PFSK-1 (cell line): Measurements from ENCODE around the gene PKM.

Experiments used
- FOXP2 ChIP-seq: optimal IDR thresholded peaks from 2 replicates; pipeline ENCODE3; 2011; ENCODE audit warnings: borderline replicate concordance, control low read depth, inconsistent platforms; ENCODE audit not compliant: insufficient read depth; ENCODE audit errors: extremely low read length, extremely low read depth
- POLR2AphosphoS5 ChIP-seq: IDR thresholded peaks from 2 replicates; pipeline ENCODE4 v1.6.1; 2012; ENCODE audit warnings: low read depth, mild to moderate bottlenecking, control low read depth, low read length, moderate library complexity
- SIN3A ChIP-seq: IDR thresholded peaks from 2 replicates; pipeline ENCODE4 v1.6.1; 2012; ENCODE audit warnings: mild to moderate bottlenecking, low read length, moderate library complexity, borderline replicate concordance; ENCODE audit not compliant: insufficient read depth
- TAF1 ChIP-seq: IDR thresholded peaks from 2 replicates; pipeline ENCODE4 v1.6.1; 2012; ENCODE audit warnings: low read length, control low read depth, borderline replicate concordance; ENCODE audit not compliant: insufficient read depth
- TF ChIP-seq, protein P1 (sequence below), 2 experiments: IDR thresholded peaks; 2 replicates each; pipeline versions ENCODE4 v1.6.1 to v1.8.0; 2011 to 2012; ENCODE audit warnings: low read depth in 2 of 2, low read length in 2 of 2, control low read depth in 1 of 2, inconsistent platforms in 1 of 2, mild to moderate bottlenecking in 1 of 2, moderate library complexity in 1 of 2; ENCODE audit not compliant: insufficient read depth in 1 of 2

The PKM gene

DNA sequence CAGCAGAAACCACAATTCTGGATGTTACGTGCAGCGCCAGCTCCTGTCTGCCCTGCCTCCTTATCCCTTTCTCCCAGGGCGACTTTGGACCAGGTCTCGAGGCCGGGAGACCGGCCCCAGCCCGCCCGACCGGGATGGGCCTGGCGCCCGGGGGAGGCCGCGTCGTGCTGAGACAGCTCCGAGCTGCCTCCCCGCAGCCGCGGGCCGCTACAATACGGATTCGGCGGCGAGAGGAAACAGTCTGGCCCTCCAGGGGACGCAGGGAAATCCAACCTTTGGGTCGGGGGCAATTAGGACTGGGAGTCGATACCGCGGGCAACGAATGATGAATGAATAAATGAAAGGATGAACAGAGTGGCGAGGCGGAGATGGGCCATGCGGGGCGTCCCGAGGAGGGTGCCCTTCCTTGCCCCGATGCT lies 33.9 kb downstream of the PKM start:
- no peak for TF ChIP-seq POLR2AphosphoS5
- TF ChIP-seq, protein P1, sequence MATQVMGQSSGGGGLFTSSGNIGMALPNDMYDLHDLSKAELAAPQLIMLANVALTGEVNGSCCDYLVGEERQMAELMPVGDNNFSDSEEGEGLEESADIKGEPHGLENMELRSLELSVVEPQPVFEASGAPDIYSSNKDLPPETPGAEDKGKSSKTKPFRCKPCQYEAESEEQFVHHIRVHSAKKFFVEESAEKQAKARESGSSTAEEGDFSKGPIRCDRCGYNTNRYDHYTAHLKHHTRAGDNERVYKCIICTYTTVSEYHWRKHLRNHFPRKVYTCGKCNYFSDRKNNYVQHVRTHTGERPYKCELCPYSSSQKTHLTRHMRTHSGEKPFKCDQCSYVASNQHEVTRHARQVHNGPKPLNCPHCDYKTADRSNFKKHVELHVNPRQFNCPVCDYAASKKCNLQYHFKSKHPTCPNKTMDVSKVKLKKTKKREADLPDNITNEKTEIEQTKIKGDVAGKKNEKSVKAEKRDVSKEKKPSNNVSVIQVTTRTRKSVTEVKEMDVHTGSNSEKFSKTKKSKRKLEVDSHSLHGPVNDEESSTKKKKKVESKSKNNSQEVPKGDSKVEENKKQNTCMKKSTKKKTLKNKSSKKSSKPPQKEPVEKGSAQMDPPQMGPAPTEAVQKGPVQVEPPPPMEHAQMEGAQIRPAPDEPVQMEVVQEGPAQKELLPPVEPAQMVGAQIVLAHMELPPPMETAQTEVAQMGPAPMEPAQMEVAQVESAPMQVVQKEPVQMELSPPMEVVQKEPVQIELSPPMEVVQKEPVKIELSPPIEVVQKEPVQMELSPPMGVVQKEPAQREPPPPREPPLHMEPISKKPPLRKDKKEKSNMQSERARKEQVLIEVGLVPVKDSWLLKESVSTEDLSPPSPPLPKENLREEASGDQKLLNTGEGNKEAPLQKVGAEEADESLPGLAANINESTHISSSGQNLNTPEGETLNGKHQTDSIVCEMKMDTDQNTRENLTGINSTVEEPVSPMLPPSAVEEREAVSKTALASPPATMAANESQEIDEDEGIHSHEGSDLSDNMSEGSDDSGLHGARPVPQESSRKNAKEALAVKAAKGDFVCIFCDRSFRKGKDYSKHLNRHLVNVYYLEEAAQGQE (IDR thresholded peaks at IDR 0.05; ENCODE audit: insufficient read depth in 1 of 2, low read depth in 2 of 2, low read length in 2 of 2) = no peak
- no peak for TF ChIP-seq TAF1
- TF ChIP-seq FOXP2 = no peak
- TF ChIP-seq SIN3A = no peak

DNA sequence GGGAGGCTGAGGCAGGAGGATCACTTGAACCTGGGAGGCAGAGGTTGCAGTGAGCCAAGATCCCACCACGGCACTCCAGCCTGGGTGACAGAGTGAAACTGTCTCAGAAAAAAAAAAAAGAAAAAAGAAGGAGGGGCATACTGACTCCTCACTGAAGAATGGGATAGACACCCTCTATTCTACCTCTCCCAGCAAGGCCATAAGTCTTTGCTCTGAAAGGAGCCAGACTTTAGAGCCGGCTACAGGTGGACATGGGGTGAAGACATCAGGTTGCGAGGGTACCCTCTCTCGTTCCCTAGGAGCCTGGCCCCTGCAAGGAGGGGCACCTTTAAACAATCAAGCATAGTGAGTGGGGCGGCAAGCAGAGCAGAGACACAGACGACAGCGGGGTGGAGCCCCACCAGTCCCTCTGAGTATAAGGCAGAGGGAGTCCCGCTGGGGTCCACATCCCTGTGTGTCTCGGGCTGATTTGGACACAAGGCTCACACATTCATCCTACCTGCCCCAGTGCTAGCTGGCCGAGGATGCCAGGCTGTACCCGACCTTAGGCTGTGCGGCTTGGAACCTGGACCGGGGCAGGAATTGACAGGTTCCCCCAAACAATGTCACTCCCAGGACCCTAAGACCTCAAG lies 34.5 kb downstream of the PKM start:
- TF ChIP-seq SIN3A (no peak), TAF1 (no peak), FOXP2 (no peak), POLR2AphosphoS5 (no peak)
- TF ChIP-seq, protein P1 (IDR thresholded peaks at IDR 0.05; ENCODE audit: insufficient read depth in 1 of 2, low read depth in 2 of 2, low read length in 2 of 2) = no peak

DNA sequence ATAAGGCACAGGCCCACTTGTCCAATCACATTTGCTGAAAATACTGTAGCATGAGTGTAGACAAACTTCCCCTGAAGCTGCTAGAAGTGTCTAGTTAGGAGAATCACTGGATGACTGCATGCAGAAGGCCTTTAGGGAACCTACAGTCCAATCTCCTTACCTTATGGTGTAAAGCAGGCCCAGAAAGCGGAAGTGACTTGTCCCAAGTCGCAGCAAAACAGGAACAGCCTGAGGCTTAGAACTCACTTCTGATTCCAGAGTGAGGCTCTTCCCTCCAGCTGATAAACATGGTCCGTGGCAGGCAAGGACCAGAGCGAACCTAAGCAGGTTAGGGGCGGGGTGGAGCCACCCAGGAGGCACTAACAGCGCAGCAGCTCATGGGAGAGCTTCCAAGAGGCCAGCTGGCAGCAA lies 35.9 kb downstream of the PKM start:
- TF ChIP-seq FOXP2 (no peak), SIN3A (no peak), POLR2AphosphoS5 (no peak), TAF1 (no peak)
- TF ChIP-seq, protein P1 (IDR thresholded peaks at IDR 0.05; ENCODE audit: insufficient read depth in 1 of 2, low read depth in 2 of 2, low read length in 2 of 2) = no peak

DNA sequence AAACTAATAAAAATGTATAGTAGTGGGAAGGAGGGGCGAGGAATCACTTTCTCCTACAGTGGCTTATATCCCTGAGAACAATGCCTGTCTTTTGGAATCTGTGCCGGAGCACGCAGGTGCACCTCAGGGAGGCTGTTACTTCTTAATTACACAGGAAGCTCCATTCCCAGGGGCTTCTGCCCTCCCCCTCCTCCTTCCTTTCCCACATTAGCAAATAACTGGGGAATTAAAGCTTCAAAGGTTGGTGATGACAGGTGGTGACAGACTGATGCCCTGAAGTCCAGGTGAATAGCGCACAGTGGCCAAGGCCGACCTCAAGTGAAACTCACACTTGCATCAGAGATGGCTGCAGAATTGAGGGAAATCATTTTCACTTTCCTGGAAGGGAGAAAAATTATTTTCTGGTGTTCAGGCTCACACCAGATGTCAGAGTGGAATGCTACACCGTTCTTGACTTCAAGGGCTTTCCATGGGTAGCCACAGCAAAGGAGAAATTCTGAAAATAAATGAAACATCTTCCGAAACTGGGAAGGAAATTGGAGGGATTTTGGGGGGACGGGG lies 37.1 kb downstream of the PKM start:
- no peak for TF ChIP-seq TAF1
- no peak for TF ChIP-seq POLR2AphosphoS5
- no peak for TF ChIP-seq FOXP2
- TF ChIP-seq SIN3A = no peak
- TF ChIP-seq, protein P1 (IDR thresholded peaks at IDR 0.05; ENCODE audit: insufficient read depth in 1 of 2, low read depth in 2 of 2, low read length in 2 of 2) = no peak
